HL-60 (cell line): ENCODE results near the gene KRTAP22-2.

Experiments
- GABPA ChIP-seq: IDR thresholded peaks from 2 replicates; pipeline ENCODE4 v1.6.1; 2012; ENCODE audit warnings: low read depth
- SPI1 ChIP-seq: IDR thresholded peaks from 2 replicates; pipeline ENCODE4 v1.6.1; 2012; ENCODE audit warnings: low read depth, mild to moderate bottlenecking, borderline replicate concordance
- TF ChIP-seq, protein P1 (sequence below): IDR thresholded peaks from one replicate; pipeline ENCODE4 v1.5.1; 2011; ENCODE audit warnings: low read length, control low read depth, inconsistent platforms; ENCODE audit not compliant: insufficient read depth
- TF ChIP-seq, protein P2 (sequence below): IDR thresholded peaks from 2 replicates; pipeline ENCODE4 v1.6.1; 2012; ENCODE audit warnings: low read depth; ENCODE audit not compliant: insufficient replicate concordance

DNA sequence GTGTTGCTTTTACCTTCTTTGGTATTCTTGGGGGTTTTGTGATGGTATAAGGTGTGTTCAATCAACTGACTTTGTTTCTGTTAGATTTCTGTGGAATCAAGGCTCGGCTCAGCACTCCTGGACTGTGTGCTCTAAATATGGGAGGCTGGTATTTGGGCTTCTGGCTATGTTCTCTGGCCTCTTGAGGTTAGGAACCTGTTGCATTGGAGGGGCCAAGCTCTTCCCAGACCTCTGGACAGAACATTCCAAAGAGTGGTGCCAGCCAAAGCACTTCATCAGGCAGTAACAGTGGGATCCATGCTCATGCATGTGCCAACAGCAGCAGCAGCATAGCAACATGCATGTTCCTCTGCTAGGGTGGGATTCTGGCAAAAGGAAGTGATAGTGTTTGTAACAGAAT lies 37.4 kb downstream of the KRTAP22-2 start:
- TF ChIP-seq, protein P1, sequence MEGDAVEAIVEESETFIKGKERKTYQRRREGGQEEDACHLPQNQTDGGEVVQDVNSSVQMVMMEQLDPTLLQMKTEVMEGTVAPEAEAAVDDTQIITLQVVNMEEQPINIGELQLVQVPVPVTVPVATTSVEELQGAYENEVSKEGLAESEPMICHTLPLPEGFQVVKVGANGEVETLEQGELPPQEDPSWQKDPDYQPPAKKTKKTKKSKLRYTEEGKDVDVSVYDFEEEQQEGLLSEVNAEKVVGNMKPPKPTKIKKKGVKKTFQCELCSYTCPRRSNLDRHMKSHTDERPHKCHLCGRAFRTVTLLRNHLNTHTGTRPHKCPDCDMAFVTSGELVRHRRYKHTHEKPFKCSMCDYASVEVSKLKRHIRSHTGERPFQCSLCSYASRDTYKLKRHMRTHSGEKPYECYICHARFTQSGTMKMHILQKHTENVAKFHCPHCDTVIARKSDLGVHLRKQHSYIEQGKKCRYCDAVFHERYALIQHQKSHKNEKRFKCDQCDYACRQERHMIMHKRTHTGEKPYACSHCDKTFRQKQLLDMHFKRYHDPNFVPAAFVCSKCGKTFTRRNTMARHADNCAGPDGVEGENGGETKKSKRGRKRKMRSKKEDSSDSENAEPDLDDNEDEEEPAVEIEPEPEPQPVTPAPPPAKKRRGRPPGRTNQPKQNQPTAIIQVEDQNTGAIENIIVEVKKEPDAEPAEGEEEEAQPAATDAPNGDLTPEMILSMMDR: no peak
- no peak for TF ChIP-seq SPI1
- TF ChIP-seq, protein P2, sequence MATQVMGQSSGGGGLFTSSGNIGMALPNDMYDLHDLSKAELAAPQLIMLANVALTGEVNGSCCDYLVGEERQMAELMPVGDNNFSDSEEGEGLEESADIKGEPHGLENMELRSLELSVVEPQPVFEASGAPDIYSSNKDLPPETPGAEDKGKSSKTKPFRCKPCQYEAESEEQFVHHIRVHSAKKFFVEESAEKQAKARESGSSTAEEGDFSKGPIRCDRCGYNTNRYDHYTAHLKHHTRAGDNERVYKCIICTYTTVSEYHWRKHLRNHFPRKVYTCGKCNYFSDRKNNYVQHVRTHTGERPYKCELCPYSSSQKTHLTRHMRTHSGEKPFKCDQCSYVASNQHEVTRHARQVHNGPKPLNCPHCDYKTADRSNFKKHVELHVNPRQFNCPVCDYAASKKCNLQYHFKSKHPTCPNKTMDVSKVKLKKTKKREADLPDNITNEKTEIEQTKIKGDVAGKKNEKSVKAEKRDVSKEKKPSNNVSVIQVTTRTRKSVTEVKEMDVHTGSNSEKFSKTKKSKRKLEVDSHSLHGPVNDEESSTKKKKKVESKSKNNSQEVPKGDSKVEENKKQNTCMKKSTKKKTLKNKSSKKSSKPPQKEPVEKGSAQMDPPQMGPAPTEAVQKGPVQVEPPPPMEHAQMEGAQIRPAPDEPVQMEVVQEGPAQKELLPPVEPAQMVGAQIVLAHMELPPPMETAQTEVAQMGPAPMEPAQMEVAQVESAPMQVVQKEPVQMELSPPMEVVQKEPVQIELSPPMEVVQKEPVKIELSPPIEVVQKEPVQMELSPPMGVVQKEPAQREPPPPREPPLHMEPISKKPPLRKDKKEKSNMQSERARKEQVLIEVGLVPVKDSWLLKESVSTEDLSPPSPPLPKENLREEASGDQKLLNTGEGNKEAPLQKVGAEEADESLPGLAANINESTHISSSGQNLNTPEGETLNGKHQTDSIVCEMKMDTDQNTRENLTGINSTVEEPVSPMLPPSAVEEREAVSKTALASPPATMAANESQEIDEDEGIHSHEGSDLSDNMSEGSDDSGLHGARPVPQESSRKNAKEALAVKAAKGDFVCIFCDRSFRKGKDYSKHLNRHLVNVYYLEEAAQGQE: no peak
- TF ChIP-seq GABPA: no peak
